Measurements from ENCODE around the gene AKAP9.

DNA sequence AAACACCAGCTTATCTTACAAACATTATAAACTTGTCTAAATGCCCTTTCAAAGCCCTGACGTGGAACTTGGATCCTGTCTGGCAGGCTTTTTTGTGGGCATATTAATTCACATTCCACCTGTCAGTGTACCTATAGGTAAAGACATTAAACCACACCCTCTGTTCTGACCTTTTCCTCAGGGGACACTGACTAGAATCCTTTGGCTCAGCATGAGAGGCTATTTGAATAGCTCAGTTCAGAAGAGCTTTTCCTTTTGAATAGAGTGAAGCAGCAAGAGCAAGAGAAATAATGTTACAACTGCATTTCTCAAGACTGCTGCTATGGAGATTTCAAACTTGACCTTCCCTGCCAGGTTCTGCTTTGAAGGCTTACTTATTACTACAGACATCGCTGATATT is 116.7 kb downstream of the AKAP9 start:
- no peak for TF ChIP-seq HDAC8 (tag; IDR thresholded peaks at IDR 0.05)
- TF ChIP-seq POLR2AphosphoS5 (IDR thresholded peaks at IDR 0.05; ENCODE audit: control insufficient read depth, insufficient read depth, low read depth, low read length): no peak
- TF ChIP-seq CBX2 (IDR thresholded peaks at IDR 0.05; ENCODE audit: insufficient read depth, low read length, poor library complexity, severe bottlenecking): no peak
- no peak for TF ChIP-seq NCOA6 (IDR thresholded peaks at IDR 0.05)
- no peak for TF ChIP-seq C11orf30 (IDR thresholded peaks at IDR 0.05; ENCODE audit: low read depth)
- TF ChIP-seq EP300 (IDR thresholded peaks at IDR 0.05; ENCODE audit: low read length): no peak
- no peak for TF ChIP-seq ATF7 (IDR thresholded peaks at IDR 0.05)
